Coronary artery (tissue), 2 donors: Measurements from ENCODE around the gene GPR183.

Experiments
- DNase-seq: peaks from one replicate; pipeline ENCODE4 v3.0.0-alpha.2; 2017; ENCODE audit warnings: low spot score
- H3K27ac ChIP-seq, 2 donors: fragments of 200-600 bp; sonication (generic); one replicate each; pipeline ENCODE4 v1.5.1; 2016 to 2019
- H3K4me3 ChIP-seq: fragments of 200-600 bp; sonication (generic); 2 replicates; pipeline ENCODE4 v1.5.1; 2016; ENCODE audit warnings: mild to moderate bottlenecking, moderate library complexity
- CTCF ChIP-seq: fragments of 200-600 bp; sonication (generic); IDR thresholded peaks from one replicate; pipeline ENCODE4 v1.5.1; 2019; ENCODE audit warnings: antibody characterized with exemption

The GPR183 gene

DNA sequence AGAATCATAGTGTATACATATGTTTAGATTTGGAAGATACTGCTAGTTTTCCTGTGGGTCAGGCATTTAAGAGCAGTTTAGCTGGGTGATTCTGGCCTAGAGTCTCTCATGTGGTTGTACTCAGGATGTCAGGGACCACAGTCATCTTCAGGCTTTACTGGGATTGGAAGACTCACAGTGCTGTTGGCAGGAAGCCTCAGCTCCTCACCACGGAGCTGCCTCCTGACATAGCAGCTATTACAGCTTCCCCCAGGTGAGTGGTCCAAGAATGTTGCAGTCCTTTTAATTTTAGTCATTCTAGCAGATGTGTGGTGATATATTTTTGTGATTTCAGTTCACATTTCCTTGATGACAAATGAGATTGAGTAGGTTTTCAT, 32.1 kb downstream of the GPR183 start:
- H3K4me3 ChIP-seq: no peak overlapping the region
- no peak for DNase-seq
- TF ChIP-seq CTCF: no peak
- no peak overlapping the region for H3K27ac ChIP-seq

GRCh38 chr13:99273128-99273527, 34.1 kb downstream of the GPR183 start:
- H3K27ac ChIP-seq: no peak overlapping the region

GRCh38 chr13:99272481-99272880, 34.7 kb downstream of the GPR183 start:
- DNase-seq: no peak
- TF ChIP-seq CTCF: no peak
- Histone ChIP-seq H3K4me3 (no peak overlapping the region), H3K27ac (no peak overlapping the region)

More at GRCh38 chr13:99273128-99273527, 34.1 kb downstream of the GPR183 start:
- no peak for DNase-seq
- no peak for TF ChIP-seq CTCF
- no peak overlapping the region for H3K4me3 ChIP-seq

GRCh38 chr13:99271249-99271648, 36.0 kb downstream of the GPR183 start:
- no peak for TF ChIP-seq CTCF
- peak overlapping the region in 1 of 2 donors; percentile 64 for H3K27ac ChIP-seq
- no peak overlapping the region for H3K4me3 ChIP-seq
- no peak for DNase-seq

- Histone ChIP-seq H3K27ac (peak overlapping the region in 1 of 2 donors; percentile 64), H3K4me3 (no peak overlapping the region)
- no peak for TF ChIP-seq CTCF
- DNase-seq: no peak
Measured at GRCh38 chr13:99270518-99270917, 36.7 kb downstream of the GPR183 start.

DNA sequence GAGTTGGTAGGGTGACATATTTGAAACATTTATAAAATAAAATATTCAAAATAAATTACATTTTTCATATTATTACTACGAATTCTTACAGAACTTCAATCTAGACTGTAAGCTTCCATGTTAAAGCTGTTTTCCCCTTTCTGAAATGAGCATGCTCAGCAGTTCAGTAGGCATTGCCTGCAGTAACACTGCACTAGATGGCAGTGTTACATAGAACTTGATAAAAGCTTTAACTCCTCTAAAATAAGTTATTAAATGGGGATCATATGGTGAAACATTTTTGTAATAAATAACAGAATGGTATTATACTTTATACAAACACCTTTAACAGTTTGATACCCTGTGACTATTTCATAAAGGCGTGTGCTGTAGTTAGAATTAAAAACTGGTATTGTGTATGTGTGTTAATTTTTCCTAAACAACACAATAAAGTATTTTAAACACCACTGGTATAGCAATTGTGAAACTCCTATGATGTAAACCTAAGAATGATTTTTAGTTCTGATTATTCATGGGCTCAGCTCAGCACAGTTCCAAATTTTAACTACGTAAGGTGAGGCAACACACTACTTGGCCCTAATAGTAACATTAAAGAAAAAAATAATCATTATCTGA, 37.5 kb downstream of the GPR183 start:
- no peak overlapping the region for H3K4me3 ChIP-seq
- H3K27ac ChIP-seq: peak overlapping the region in 1 of 2 donors; percentile 10
- DNase-seq: no peak
- peak; percentile 35 for TF ChIP-seq CTCF

DNA sequence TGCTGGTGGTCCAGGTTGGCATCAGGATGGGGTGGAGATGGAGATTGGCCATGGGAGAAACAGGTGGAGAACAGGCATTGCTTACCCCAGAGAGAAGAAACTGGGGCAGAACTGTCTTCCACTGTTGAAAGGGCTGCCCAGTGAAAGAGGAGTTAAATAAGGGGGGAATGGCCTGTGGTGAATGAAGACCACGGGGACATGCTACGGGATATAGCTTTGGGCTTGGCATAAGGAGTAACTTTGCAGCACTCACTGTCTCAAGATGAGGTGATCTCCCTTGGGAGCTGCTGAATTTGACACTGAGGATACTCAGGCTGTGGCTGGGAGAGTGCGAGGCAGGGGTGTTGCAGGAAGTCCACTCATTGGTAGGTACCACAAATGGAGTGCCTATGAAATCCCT, 38.4 kb downstream of the GPR183 start:
- H3K27ac ChIP-seq: no peak overlapping the region
- no peak overlapping the region for H3K4me3 ChIP-seq
- DNase-seq: no peak
- TF ChIP-seq CTCF: no peak
